ENCODE data around the gene USP6NL.
"Not testable (repeated sequence)": the region's sequence is repeated elsewhere in the genome, so short reads cannot be mapped to it uniquely, and the experiment has no call there.

- TF ChIP-seq EZH2phosphoT487, EZH2 (IDR thresholded peaks at IDR 0.05): not testable (repeated sequence)
Observed at GRCh38 chr10:11436445-11436844, 175.0 kb downstream of the USP6NL start.
